Measurements from ENCODE around the gene TUBG1. TPM values are rescaled to one million over a fixed set of nuclear protein-coding genes. Genes with fewer than 3 reads are reported as not detected.

The TUBG1 gene
- total and polyA plus RNA-seq, 9 of the 15 experiments (the other 6 are each of a cell fraction or from before 2014, with no cell fraction given) = 33.1 to 147 (median 66.0) TPM

DNA sequence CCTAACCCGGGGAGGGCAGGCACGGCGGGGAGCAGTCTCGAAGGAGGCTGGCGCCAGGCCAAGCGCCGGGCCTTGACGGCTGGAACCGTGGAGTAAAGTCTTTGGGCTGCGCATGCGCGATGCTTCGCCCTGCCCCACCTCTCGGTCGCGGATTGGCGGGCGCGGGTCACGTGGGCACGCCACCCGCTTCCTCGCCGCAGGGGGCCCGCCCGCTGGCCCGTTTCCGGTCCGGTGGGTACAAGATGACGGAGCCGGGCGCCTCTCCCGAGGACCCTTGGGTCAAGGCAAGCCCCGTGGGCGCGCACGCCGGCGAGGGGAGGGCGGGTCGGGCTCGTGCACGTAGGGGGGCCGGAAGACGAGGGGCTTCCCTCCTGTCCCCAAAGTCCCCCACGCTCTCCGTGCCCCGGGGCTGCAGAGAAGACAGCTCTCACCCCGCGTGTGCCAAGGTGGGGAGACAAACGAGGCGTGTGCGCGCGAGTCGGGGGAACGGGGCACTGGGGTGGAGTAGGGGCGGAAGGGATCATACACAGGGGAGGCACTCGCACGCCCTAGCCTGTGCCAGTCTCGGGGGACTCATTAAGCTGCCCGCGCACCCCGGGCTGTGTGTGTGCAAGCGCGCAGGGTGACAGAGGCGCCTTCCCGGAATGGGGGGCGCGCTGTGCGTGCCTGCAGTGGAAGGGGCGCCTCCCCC, 42.5 kb upstream of the TUBG1 start, which contains the start of gene MLX (continued):
- TF ChIP-seq FOXK1 (CRISPR knock-in tag; IDR thresholded peaks at IDR 0.05; ENCODE audit: borderline replicate concordance) (no peak), HDAC8 (tag; IDR thresholded peaks at IDR 0.05) (0 out of 2 replicates have a peak, but pooled peaks have one; percentile 7), RUNX1 (IDR thresholded peaks at IDR 0.05; ENCODE audit: low read depth) (no peak), MXI1 (IDR thresholded peaks at IDR 0.05; ENCODE audit: low read depth, low read length) (peak; percentile 89), SIN3B (IDR thresholded peaks at IDR 0.05; ENCODE audit: low read depth) (0 out of 2 replicates have a peak, but pooled peaks have one; percentile 16), FOXM1 (IDR thresholded peaks at IDR 0.05; ENCODE audit: low read depth) (no peak), FOXM1 (CRISPR knock-in tag; IDR thresholded peaks at IDR 0.05; ENCODE audit: low read depth) (no peak), SMARCA4 (IDR thresholded peaks at IDR 0.05) (no peak), ZC3H11A (IDR thresholded peaks at IDR 0.05; ENCODE audit: low read depth, low read length) (no peak), HNRNPK (IDR thresholded peaks at IDR 0.05; ENCODE audit: low read depth, low read length, poor library complexity, severe bottlenecking) (peak; percentile 50), DIDO1 (tag; IDR thresholded peaks at IDR 0.05; ENCODE audit: low read depth) (no peak), ZNF764 (CRISPR knock-in tag; IDR thresholded peaks at IDR 0.05; ENCODE audit: low read depth) (no peak), DACH1 (IDR thresholded peaks at IDR 0.05; ENCODE audit: partially characterized antibody) (no peak), MYC (IDR thresholded peaks at IDR 0.05; ENCODE audit: low read depth, low read length) (peak; percentile 71), MYC (CRISPR knock-in tag; IDR thresholded peaks at IDR 0.05; ENCODE audit: borderline replicate concordance, low read depth) (0 out of 2 replicates have a peak, but pooled peaks have one; percentile 33)
- TF ChIP-seq, protein P1, sequence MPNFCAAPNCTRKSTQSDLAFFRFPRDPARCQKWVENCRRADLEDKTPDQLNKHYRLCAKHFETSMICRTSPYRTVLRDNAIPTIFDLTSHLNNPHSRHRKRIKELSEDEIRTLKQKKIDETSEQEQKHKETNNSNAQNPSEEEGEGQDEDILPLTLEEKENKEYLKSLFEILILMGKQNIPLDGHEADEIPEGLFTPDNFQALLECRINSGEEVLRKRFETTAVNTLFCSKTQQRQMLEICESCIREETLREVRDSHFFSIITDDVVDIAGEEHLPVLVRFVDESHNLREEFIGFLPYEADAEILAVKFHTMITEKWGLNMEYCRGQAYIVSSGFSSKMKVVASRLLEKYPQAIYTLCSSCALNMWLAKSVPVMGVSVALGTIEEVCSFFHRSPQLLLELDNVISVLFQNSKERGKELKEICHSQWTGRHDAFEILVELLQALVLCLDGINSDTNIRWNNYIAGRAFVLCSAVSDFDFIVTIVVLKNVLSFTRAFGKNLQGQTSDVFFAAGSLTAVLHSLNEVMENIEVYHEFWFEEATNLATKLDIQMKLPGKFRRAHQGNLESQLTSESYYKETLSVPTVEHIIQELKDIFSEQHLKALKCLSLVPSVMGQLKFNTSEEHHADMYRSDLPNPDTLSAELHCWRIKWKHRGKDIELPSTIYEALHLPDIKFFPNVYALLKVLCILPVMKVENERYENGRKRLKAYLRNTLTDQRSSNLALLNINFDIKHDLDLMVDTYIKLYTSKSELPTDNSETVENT (CRISPR knock-in tag; IDR thresholded peaks at IDR 0.05) = no peak
- TF ChIP-seq, protein P2, sequence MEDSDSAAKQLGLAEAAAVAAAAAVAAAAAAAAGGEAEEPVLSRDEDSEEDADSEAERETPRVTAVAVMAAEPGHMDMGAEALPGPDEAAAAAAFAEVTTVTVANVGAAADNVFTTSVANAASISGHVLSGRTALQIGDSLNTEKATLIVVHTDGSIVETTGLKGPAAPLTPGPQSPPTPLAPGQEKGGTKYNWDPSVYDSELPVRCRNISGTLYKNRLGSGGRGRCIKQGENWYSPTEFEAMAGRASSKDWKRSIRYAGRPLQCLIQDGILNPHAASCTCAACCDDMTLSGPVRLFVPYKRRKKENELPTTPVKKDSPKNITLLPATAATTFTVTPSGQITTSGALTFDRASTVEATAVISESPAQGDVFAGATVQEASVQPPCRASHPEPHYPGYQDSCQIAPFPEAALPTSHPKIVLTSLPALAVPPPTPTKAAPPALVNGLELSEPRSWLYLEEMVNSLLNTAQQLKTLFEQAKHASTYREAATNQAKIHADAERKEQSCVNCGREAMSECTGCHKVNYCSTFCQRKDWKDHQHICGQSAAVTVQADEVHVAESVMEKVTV (CRISPR knock-in tag; IDR thresholded peaks at IDR 0.05) = no peak
- TF ChIP-seq, protein P3, sequence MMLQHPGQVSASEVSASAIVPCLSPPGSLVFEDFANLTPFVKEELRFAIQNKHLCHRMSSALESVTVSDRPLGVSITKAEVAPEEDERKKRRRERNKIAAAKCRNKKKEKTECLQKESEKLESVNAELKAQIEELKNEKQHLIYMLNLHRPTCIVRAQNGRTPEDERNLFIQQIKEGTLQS (IDR thresholded peaks at IDR 0.05) = no peak
- TF ChIP-seq, protein P3 (CRISPR knock-in tag; conservative IDR thresholded peaks at IDR 0.05) = no peak
- TF ChIP-seq, protein P4, sequence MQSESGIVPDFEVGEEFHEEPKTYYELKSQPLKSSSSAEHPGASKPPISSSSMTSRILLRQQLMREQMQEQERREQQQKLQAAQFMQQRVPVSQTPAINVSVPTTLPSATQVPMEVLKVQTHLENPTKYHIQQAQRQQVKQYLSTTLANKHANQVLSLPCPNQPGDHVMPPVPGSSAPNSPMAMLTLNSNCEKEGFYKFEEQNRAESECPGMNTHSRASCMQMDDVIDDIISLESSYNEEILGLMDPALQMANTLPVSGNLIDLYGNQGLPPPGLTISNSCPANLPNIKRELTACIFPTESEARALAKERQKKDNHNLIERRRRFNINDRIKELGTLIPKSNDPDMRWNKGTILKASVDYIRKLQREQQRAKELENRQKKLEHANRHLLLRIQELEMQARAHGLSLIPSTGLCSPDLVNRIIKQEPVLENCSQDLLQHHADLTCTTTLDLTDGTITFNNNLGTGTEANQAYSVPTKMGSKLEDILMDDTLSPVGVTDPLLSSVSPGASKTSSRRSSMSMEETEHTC (IDR thresholded peaks at IDR 0.05) = no peak
- TF ChIP-seq, protein P5, sequence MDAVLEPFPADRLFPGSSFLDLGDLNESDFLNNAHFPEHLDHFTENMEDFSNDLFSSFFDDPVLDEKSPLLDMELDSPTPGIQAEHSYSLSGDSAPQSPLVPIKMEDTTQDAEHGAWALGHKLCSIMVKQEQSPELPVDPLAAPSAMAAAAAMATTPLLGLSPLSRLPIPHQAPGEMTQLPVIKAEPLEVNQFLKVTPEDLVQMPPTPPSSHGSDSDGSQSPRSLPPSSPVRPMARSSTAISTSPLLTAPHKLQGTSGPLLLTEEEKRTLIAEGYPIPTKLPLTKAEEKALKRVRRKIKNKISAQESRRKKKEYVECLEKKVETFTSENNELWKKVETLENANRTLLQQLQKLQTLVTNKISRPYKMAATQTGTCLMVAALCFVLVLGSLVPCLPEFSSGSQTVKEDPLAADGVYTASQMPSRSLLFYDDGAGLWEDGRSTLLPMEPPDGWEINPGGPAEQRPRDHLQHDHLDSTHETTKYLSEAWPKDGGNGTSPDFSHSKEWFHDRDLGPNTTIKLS (IDR thresholded peaks at IDR 0.05; ENCODE audit: borderline replicate concordance, low read depth) = 0 out of 2 replicates have a peak, but pooled peaks have one; percentile 4
